ENCODE measurements around the gene LRRC36.

LRRC36 gene

GRCh38 chr16:67310561-67310960 lies 16.1 kb upstream of the LRRC36 start:
- no peak overlapping the region for H3K4me3 ChIP-seq (replicated peaks; ENCODE audit: insufficient read depth, low read length)
- TF ChIP-seq, protein P1, sequence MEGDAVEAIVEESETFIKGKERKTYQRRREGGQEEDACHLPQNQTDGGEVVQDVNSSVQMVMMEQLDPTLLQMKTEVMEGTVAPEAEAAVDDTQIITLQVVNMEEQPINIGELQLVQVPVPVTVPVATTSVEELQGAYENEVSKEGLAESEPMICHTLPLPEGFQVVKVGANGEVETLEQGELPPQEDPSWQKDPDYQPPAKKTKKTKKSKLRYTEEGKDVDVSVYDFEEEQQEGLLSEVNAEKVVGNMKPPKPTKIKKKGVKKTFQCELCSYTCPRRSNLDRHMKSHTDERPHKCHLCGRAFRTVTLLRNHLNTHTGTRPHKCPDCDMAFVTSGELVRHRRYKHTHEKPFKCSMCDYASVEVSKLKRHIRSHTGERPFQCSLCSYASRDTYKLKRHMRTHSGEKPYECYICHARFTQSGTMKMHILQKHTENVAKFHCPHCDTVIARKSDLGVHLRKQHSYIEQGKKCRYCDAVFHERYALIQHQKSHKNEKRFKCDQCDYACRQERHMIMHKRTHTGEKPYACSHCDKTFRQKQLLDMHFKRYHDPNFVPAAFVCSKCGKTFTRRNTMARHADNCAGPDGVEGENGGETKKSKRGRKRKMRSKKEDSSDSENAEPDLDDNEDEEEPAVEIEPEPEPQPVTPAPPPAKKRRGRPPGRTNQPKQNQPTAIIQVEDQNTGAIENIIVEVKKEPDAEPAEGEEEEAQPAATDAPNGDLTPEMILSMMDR (IDR thresholded peaks at IDR 0.05; ENCODE audit: insufficient read depth, low read length), result no peak
- TF ChIP-seq, protein P2, sequence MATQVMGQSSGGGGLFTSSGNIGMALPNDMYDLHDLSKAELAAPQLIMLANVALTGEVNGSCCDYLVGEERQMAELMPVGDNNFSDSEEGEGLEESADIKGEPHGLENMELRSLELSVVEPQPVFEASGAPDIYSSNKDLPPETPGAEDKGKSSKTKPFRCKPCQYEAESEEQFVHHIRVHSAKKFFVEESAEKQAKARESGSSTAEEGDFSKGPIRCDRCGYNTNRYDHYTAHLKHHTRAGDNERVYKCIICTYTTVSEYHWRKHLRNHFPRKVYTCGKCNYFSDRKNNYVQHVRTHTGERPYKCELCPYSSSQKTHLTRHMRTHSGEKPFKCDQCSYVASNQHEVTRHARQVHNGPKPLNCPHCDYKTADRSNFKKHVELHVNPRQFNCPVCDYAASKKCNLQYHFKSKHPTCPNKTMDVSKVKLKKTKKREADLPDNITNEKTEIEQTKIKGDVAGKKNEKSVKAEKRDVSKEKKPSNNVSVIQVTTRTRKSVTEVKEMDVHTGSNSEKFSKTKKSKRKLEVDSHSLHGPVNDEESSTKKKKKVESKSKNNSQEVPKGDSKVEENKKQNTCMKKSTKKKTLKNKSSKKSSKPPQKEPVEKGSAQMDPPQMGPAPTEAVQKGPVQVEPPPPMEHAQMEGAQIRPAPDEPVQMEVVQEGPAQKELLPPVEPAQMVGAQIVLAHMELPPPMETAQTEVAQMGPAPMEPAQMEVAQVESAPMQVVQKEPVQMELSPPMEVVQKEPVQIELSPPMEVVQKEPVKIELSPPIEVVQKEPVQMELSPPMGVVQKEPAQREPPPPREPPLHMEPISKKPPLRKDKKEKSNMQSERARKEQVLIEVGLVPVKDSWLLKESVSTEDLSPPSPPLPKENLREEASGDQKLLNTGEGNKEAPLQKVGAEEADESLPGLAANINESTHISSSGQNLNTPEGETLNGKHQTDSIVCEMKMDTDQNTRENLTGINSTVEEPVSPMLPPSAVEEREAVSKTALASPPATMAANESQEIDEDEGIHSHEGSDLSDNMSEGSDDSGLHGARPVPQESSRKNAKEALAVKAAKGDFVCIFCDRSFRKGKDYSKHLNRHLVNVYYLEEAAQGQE (IDR thresholded peaks at IDR 0.05; ENCODE audit: insufficient replicate concordance, low read depth), result no peak
- no peak for TF ChIP-seq POLR2AphosphoS5 (IDR thresholded peaks at IDR 0.05; ENCODE audit: low read depth)
- no peak for TF ChIP-seq GABPA (IDR thresholded peaks at IDR 0.05; ENCODE audit: low read depth)
- TF ChIP-seq SPI1 (IDR thresholded peaks at IDR 0.05; ENCODE audit: borderline replicate concordance, low read depth), result no peak
- no peaks in the 10 kb centered on the region for H3K27me3 ChIP-seq (ENCODE audit: insufficient read depth, poor library complexity, severe bottlenecking)
- DNase-seq (ENCODE audit: low read depth in 1 of 2, low spot score in 1 of 2), result no peak
- no peak overlapping the region for H3K27ac ChIP-seq (replicated peaks)

- TF ChIP-seq SPI1 (IDR thresholded peaks at IDR 0.05; ENCODE audit: borderline replicate concordance, low read depth) (no peak), GABPA (IDR thresholded peaks at IDR 0.05; ENCODE audit: low read depth) (no peak), POLR2AphosphoS5 (IDR thresholded peaks at IDR 0.05; ENCODE audit: low read depth) (no peak)
- TF ChIP-seq, protein P2 (IDR thresholded peaks at IDR 0.05; ENCODE audit: insufficient replicate concordance, low read depth), result no peak
- TF ChIP-seq, protein P1 (IDR thresholded peaks at IDR 0.05; ENCODE audit: insufficient read depth, low read length), result no peak
- DNase-seq (ENCODE audit: low read depth in 1 of 2, low spot score in 1 of 2), result no peak
- H3K27me3 ChIP-seq (ENCODE audit: insufficient read depth, poor library complexity, severe bottlenecking), result peaks cover 4% of the 10 kb centered on the region
- H3K27ac ChIP-seq (replicated peaks), result no peak overlapping the region
- no peak overlapping the region for H3K4me3 ChIP-seq (replicated peaks; ENCODE audit: insufficient read depth, low read length)
Observed at GRCh38 chr16:67311607-67312488, 14.8 kb upstream of the LRRC36 start.

DNA sequence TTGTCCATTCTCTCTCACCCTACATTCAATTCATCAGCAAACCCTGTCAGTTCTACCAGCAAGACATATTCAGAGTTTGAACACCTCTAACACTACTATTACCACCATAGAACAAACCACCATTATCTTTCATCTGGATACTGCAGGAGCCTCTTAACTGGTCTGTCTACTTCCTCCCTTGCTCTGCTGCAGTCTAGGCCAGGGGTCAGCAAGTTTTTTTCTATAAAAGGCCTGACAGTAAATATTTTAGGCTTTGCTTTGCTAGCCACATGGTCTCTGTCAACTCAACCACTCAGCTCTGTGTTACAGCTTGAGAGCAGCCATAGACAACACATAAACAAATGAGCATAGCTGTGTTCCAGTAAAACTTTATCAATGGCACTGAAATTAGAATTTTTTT lies 13.9 kb upstream of the LRRC36 start:
- Histone ChIP-seq H3K27ac (replicated peaks) (no peak overlapping the region), H3K27me3 (ENCODE audit: insufficient read depth, poor library complexity, severe bottlenecking) (peaks cover 4% of the 10 kb centered on the region), H3K4me3 (replicated peaks; ENCODE audit: insufficient read depth, low read length) (no peak overlapping the region)
- TF ChIP-seq, protein P2 (IDR thresholded peaks at IDR 0.05; ENCODE audit: insufficient replicate concordance, low read depth), result no peak
- TF ChIP-seq GABPA (IDR thresholded peaks at IDR 0.05; ENCODE audit: low read depth) (no peak), POLR2AphosphoS5 (IDR thresholded peaks at IDR 0.05; ENCODE audit: low read depth) (no peak), SPI1 (IDR thresholded peaks at IDR 0.05; ENCODE audit: borderline replicate concordance, low read depth) (no peak)
- TF ChIP-seq, protein P1 (IDR thresholded peaks at IDR 0.05; ENCODE audit: insufficient read depth, low read length), result no peak
- no peak for DNase-seq (ENCODE audit: low read depth in 1 of 2, low spot score in 1 of 2)
